ENCODE results near the gene NBPF26.
"Not testable (repeated sequence)": the region's sequence is repeated elsewhere in the genome, so short reads cannot be mapped to it uniquely, and the experiment has no call there.

DNA sequence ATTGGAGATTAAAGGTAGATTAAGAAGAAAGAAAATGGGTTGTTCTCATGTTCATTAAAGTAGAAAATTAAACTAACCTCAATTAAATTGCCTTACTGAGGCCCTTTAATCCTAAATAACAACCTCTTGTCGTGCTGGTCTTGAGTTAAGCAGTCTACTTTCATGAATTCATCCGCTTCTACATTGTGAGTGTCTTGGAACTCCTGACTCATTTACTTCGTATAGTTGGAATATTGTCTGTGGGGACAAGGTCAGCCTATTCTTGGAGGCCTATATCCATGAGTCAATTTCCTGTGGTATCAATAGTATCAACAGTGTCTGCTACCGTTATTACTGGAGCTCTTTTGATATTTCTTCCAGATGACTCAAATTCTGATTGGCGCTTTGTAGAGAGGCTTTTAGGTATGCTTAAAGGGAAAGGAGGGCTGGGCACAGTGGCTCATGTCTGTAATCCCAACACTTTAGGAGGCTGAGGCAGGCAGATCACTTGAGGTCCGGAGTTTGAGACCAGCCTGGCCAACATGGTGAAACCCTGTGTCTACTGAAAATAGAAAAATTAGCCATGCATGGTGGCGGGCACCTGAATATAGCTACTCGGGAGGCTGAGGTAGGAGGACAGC is 136.0 kb downstream of the NBPF26 start:
- not testable (repeated sequence) for TF ChIP-seq CTCF (tag by site-specific recombination; IDR thresholded peaks at IDR 0.05); ZNF707 (tag by site-specific recombination; IDR thresholded peaks at IDR 0.05); ZNF138 (tag by site-specific recombination; IDR thresholded peaks at IDR 0.05; ENCODE audit: borderline replicate concordance); PRDM10 (tag by site-specific recombination; IDR thresholded peaks at IDR 0.05); ZBTB21 (tag by site-specific recombination; IDR thresholded peaks at IDR 0.05); ZNF121 (tag by site-specific recombination; IDR thresholded peaks at IDR 0.05); ZNF626 (tag by site-specific recombination; IDR thresholded peaks at IDR 0.05); ZIC2 (tag by site-specific recombination; IDR thresholded peaks at IDR 0.05)
- TF ChIP-seq, protein P1, sequence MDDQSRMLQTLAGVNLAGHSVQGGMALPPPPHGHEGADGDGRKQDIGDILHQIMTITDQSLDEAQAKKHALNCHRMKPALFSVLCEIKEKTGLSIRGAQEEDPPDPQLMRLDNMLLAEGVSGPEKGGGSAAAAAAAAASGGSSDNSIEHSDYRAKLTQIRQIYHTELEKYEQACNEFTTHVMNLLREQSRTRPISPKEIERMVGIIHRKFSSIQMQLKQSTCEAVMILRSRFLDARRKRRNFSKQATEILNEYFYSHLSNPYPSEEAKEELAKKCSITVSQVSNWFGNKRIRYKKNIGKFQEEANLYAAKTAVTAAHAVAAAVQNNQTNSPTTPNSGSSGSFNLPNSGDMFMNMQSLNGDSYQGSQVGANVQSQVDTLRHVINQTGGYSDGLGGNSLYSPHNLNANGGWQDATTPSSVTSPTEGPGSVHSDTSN (CRISPR knock-in tag; IDR thresholded peaks at IDR 0.05), result not testable (repeated sequence)

Data from HEK293 (cell line).